Esophagus (tissue), 2 donors: ENCODE data around the gene CELA3B. TPM values are rescaled to one million over a fixed set of nuclear protein-coding genes. Genes with fewer than 3 reads are reported as not detected.
"Not testable (repeated sequence)": the region's sequence is repeated elsewhere in the genome, so short reads cannot be mapped to it uniquely, and the experiment has no call there.

Experiments
- H3K27ac ChIP-seq, 2 donors: one replicate each; pipeline ENCODE4 v1.5.1; 2013; ENCODE audit warnings: low read depth in 2 of 2, mild to moderate bottlenecking in 2 of 2, inconsistent platforms in 1 of 2, low read length in 1 of 2, moderate library complexity in 1 of 2
- H3K27me3 ChIP-seq, 2 donors: one replicate each; pipeline ENCODE4 v1.6.1; 2013; ENCODE audit warnings: low read length in 2 of 2, control low read depth in 1 of 2, mild to moderate bottlenecking in 1 of 2; ENCODE audit not compliant: insufficient read depth in 2 of 2, control insufficient read depth in 1 of 2
- H3K36me3 ChIP-seq, 2 donors: one replicate each; pipeline ENCODE4 v1.6.1; 2013; ENCODE audit warnings: low read length in 1 of 2; ENCODE audit not compliant: control insufficient read depth in 2 of 2, insufficient read depth in 2 of 2
- H3K4me1 ChIP-seq, 2 donors: one replicate each; pipeline ENCODE4 v1.6.1; 2013; ENCODE audit warnings: low read length in 1 of 2; ENCODE audit not compliant: control insufficient read depth in 2 of 2, insufficient read depth in 2 of 2
- H3K4me3 ChIP-seq, 2 donors: one replicate each; pipeline ENCODE4 v1.5.1; 2013; ENCODE audit warnings: low read length in 2 of 2, mild to moderate bottlenecking in 2 of 2, low read depth in 1 of 2, moderate library complexity in 1 of 2
- H3K9me3 ChIP-seq, 2 donors: one replicate each; pipeline ENCODE4 v1.6.1; 2013; ENCODE audit warnings: mild to moderate bottlenecking in 2 of 2, low read depth in 1 of 2, low read length in 1 of 2, moderate library complexity in 1 of 2; ENCODE audit not compliant: control insufficient read depth in 2 of 2, insufficient read depth in 1 of 2
- WGBS, 2 donors: extraction: QIAGEN DNeasy Blood & Tissue Kit; methylation state at CpG; one replicate each; pipeline ENCODE4 v1.1.7; 2013; 5-methylcytosine and 5-hydroxymethylcytosine counted together
- polyA plus RNA-seq, 2 donors: library from polyadenylated mRNA; stranded (reverse); fragments of 200-250 nt; gene quantifications; one replicate each; pipeline ENCODE4 v1.2.3, GENCODE V29; 2013
- donor health status: healthy with polysubstance abuse.
- donor health status: Bipolar disorder and iron deficiency.

The CELA3B gene
- polyA plus RNA-seq, 2 donors: 0.18 to 1.1 TPM

DNA sequence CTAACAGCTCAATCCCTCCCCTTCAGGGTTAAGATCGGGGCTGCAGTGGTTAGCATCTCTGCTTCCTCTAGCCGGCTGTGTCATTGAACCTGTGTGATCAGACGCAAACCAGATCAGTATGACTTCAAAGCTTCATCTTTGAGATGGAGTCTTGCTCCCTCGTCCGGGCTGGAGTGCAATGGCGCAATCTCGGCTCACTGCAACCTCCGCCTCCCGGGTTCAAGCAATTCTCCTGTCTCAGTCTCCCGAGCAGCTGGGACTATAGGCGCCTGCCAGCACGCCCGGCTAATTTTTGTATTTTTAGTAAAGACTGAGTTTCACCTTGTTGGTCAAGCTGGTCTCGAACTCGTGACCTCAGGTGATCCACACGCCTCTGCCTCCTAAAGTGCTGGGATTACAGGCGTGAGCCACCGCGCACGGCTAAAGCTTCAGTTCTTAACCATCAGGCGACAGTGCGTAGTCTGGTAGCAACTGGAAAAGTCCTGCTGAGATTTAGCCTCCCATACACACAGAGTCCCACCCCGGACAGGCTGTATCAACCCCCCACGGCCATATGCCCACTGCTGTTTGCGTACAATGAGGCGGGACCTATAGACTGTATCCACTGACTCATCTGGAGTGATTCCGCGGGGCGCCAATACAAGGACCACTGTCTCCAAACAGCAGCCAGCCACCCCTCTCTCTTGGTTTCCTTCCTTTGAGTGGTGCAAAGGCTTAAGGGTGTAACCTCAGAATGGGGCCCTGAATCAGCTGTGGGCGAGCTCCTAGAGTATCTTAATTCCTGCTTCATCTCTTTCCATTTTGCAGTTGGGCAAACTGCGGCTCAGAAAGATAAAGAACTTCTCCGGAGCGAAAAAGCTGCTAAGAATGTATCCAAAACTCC lies 47.9 kb downstream of the CELA3B start:
- Histone ChIP-seq H3K9me3 (no peaks in the 10 kb centered on the region), H3K4me1 (peaks cover 0 to 2% of the 10 kb centered on the region in 2 donors), H3K4me3 (peak overlapping the region; percentile 85 to 92), H3K27me3 (no peaks in the 10 kb centered on the region), H3K27ac (peak overlapping the region; percentile 96 to 99), H3K36me3 (no peaks in the 10 kb centered on the region)
- 7 to 13% methylated on average over 33 of the region's 33 CpGs for WGBS, 2 donors

DNA sequence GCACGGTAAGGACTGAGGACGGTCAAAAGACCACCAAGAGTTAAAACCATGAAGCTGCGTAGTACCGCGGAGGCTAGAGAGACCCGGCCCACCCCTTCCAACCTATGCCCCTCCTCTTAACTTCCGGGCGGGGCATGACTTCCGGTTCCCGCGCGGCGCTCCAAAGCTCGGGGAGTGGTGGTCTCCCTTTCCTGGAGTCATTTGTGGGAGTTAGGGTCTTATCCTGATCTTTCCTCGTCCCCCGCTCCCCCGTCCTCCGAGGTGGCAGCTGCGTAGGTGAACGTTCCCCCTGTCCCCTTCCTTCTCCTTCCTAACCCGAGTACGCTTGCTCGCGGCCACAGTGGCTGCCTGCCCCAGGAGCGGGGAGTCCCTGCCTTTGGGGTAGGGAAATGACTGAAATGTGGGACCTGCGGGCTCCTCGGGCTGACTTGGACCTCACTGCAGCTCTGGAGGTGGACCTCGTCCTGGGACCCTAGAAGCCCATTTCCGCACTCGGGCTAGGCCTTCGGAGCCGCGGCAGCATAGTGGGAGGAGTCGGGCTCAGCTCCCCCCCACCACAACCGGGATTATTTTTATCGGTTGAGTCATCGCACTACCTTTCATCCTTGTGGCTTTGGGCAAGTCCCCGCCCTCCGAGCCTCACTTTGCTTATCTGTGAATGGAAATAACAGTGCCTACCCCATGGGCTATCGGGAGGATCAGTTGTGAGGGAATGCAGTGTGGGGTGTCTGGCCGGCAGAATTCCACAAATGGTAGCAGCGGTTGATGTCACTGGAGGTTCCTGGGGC lies 48.7 kb downstream of the CELA3B start:
- Histone ChIP-seq H3K4me1 (peaks cover 0 to 2% of the 10 kb centered on the region in 2 donors), H3K4me3 (peak overlapping the region; percentile 85 to 92), H3K27me3 (no peaks in the 10 kb centered on the region), H3K27ac (peak overlapping the region; percentile 96 to 99), H3K36me3 (peaks cover 0 to 2% of the 10 kb centered on the region in 2 donors), H3K9me3 (no peaks in the 10 kb centered on the region)
- 0 to 4% methylated on average over 39 to 42 of the region's 42 CpGs for WGBS, 2 donors

- no peaks in the 10 kb centered on the region for H3K27me3 ChIP-seq
- H3K27ac ChIP-seq: no peak overlapping the region
- H3K4me3 ChIP-seq: no peak overlapping the region
- peaks cover 0 to 2% of the 10 kb centered on the region in 2 donors for H3K4me1 ChIP-seq
- 77 to 80% methylated on average over 3 of the region's 3 CpGs for whole genome bisulfite sequencing, 2 donors
- H3K9me3 ChIP-seq: no peaks in the 10 kb centered on the region
- H3K36me3 ChIP-seq: peaks cover 0 to 3% of the 10 kb centered on the region in 2 donors
Observed at GRCh38 chr1:22026924-22027289, 50.1 kb downstream of the CELA3B start.

DNA sequence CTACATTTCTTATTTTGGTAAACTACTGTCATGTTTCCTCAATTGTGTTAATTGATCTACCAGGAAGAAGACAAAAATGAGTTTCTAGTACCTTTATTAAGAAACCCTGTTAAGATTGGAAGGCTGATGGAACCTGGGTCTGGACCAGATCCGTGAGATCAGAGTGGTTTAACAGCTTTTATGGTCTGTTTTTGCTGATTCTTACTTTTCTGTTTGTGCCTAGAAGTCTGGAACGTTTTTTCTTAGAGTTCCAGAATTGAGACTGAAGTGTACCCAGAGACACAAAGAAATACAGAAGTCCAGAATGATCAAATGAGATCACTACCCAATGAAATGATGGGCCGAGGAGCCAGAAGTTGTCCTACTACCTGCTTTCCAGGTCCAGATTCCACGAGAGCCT lies 53.2 kb downstream of the CELA3B start:
- no peaks in the 10 kb centered on the region for H3K9me3 ChIP-seq
- H3K4me1 ChIP-seq: no peaks in the 10 kb centered on the region
- H3K27ac ChIP-seq: no peak overlapping the region
- WGBS, 2 donors: 83 to 85% methylated on average over 4 of the region's 4 CpGs
- H3K4me3 ChIP-seq: no peak overlapping the region
- peaks cover 0 to 3% of the 10 kb centered on the region in 2 donors for H3K36me3 ChIP-seq
- H3K27me3 ChIP-seq: no peaks in the 10 kb centered on the region

GRCh38 chr1:22030473-22030872 lies 53.7 kb downstream of the CELA3B start:
- Histone ChIP-seq H3K4me1 (no peaks in the 10 kb centered on the region), H3K9me3 (no peaks in the 10 kb centered on the region), H3K27me3 (no peaks in the 10 kb centered on the region), H3K36me3 (peaks cover 0 to 3% of the 10 kb centered on the region in 2 donors), H3K4me3 (no peak overlapping the region), H3K27ac (no peak overlapping the region)
- WGBS, 2 donors: 78 to 83% methylated on average over 3 of the region's 3 CpGs

GRCh38 chr1:22031214-22031962 lies 54.6 kb downstream of the CELA3B start:
- H3K36me3 ChIP-seq: peaks cover 0 to 3% of the 10 kb centered on the region in 2 donors
- 62 to 73% methylated on average over 8 of the region's 8 CpGs for WGBS, 2 donors
- no peak overlapping the region for H3K4me3 ChIP-seq
- H3K27me3 ChIP-seq: no peaks in the 10 kb centered on the region
- H3K9me3 ChIP-seq: no peaks in the 10 kb centered on the region
- H3K27ac ChIP-seq: no peak overlapping the region
- H3K4me1 ChIP-seq: no peaks in the 10 kb centered on the region

- not testable (repeated sequence) for H3K9me3 ChIP-seq, H3K27me3 ChIP-seq, H3K27ac ChIP-seq, H3K36me3 ChIP-seq, H3K4me1 ChIP-seq, H3K4me3 ChIP-seq
- 78% methylated on average over 5 of the region's 5 CpGs for WGBS, 2 donors
Observed at GRCh38 chr1:22034834-22035233, 58.0 kb downstream of the CELA3B start.

- Histone ChIP-seq H3K36me3 (no peaks in the 10 kb centered on the region), H3K27me3 (no peaks in the 10 kb centered on the region), H3K9me3 (no peaks in the 10 kb centered on the region), H3K27ac (no peak overlapping the region), H3K4me3 (no peak overlapping the region), H3K4me1 (peaks cover 0 to 8% of the 10 kb centered on the region in 2 donors)
- WGBS, 2 donors: 64 to 68% methylated on average over 7 of the region's 7 CpGs
Observed at GRCh38 chr1:22037520-22037919, 60.7 kb downstream of the CELA3B start.

DNA sequence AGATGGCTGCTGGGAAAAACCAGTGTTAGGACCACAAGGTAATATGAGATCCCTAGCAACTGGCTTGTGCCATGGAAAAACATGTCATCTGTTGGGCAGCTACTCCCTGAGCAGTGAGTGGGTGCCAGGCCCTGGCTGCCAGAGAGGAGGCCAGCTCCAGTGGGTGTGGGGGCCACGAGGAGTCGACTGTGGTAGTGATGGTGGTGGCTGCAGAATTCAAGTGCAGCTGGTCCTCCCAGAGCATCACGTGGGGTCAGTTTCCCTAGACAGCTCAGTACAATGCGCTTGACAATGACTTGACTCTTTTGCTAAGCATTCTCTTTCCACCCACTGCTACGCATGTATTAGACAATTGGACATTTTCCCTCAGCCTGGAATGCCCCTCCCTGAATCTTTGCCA lies 61.2 kb downstream of the CELA3B start:
- WGBS, 2 donors: 70 to 71% methylated on average over 5 of the region's 5 CpGs
- peak overlapping the region in 1 of 2 donors; percentile 20 for H3K27ac ChIP-seq
- no peak overlapping the region for H3K4me3 ChIP-seq
- H3K9me3 ChIP-seq: no peaks in the 10 kb centered on the region
- no peaks in the 10 kb centered on the region for H3K36me3 ChIP-seq
- peaks cover 0 to 8% of the 10 kb centered on the region in 2 donors for H3K4me1 ChIP-seq
- no peaks in the 10 kb centered on the region for H3K27me3 ChIP-seq
